H1 (cell line): Measurements from ENCODE around the gene MYNN. TPM values are rescaled to one million over a fixed set of nuclear protein-coding genes. Genes with fewer than 3 reads are reported as not detected.

ENCODE experiments used
- CTCF ChIA-PET: fragments of 300-600 bp; sonication (Branson Sonifier 250); formaldehyde crosslinking; loops from one replicate; lab custom pipeline; 2021; ENCODE audit not compliant: partially characterized antibody; lab: Charles Lee
- POLR2A ChIA-PET: fragments of 300-600 bp; sonication (Branson Sonifier 250); formaldehyde crosslinking; loops from one replicate; lab custom pipeline; 2021; ENCODE audit warnings: inconsistent platforms; ENCODE audit not compliant: partially characterized antibody; lab: Charles Lee
- DNase-seq, 2 experiments: peaks; one replicate each; pipeline versions ENCODE4 v3.0.0 to v3.0.0-alpha.2; 2010 to 2022; ENCODE audit warnings: low spot score in 2 of 2, low read depth in 1 of 2, mixed read lengths in 1 of 2
- FAIRE-seq: peaks from 2 replicates; lab custom pipeline; 2011; peaks lifted over from hg19 to GRCh38; lab: Jason Lieb, UNC
- H2AFZ ChIP-seq: 2 replicates; pipeline ENCODE4 v1.8.1; 2012; ENCODE audit warnings: low read length, inconsistent platforms
- H2AK5ac ChIP-seq: 2 replicates; pipeline ENCODE4 v1.6.1; 2013; ENCODE audit warnings: low read depth, low read length
- H2BK120ac ChIP-seq: replicated peaks from 2 replicates; pipeline ENCODE3; 2013; ENCODE audit warnings: low read depth, low read length, inconsistent platforms
- H2BK12ac ChIP-seq: 2 replicates; pipeline ENCODE4 v1.6.1; 2013; ENCODE audit warnings: low read depth, low read length
- H2BK15ac ChIP-seq: 2 replicates; pipeline ENCODE4 v1.6.1; 2013; ENCODE audit warnings: low read length
- H2BK20ac ChIP-seq: 2 replicates; pipeline ENCODE4 v1.6.1; 2013; ENCODE audit warnings: low read length
- H2BK5ac ChIP-seq: 2 replicates; pipeline ENCODE4 v1.6.1; 2013; ENCODE audit warnings: low read depth, low read length
- H3K14ac ChIP-seq: 2 replicates; pipeline ENCODE4 v1.6.1; 2013; ENCODE audit warnings: inconsistent platforms; ENCODE audit not compliant: insufficient read length
- H3K18ac ChIP-seq: 2 replicates; pipeline ENCODE4 v1.6.1; 2013; ENCODE audit warnings: low read length; ENCODE audit errors: extremely low read depth
- H3K23ac ChIP-seq: 2 replicates; pipeline ENCODE4 v1.6.1; 2013; ENCODE audit warnings: inconsistent platforms; ENCODE audit not compliant: insufficient read length
- H3K23me2 ChIP-seq: 2 replicates; pipeline ENCODE4 v1.6.1; 2013; ENCODE audit warnings: low read depth, low read length
- H3K27ac ChIP-seq: 2 replicates; pipeline ENCODE4 v1.6.1; 2011; ENCODE audit warnings: low read depth, low read length, inconsistent platforms
- H3K27me3 ChIP-seq, 4 experiments: replicated peaks in 1 of 4; 1 replicate in 1 of 4; 2 replicates in 3 of 4; pipeline versions ENCODE4 v1.6.1 to v1.8.1; 2011 to 2013; ENCODE audit warnings: low read length in 3 of 4, mild to moderate bottlenecking in 3 of 4, inconsistent platforms in 2 of 4, mixed read lengths in 2 of 4, moderate library complexity in 1 of 4; ENCODE audit not compliant: control insufficient read depth in 3 of 4, insufficient read depth in 3 of 4; ENCODE audit errors: extremely low read depth in 1 of 4
- H3K36me3 ChIP-seq, 4 experiments: 2 replicates each; pipeline versions ENCODE4 v1.6.1 to v1.8.1; 2011 to 2013; ENCODE audit warnings: mild to moderate bottlenecking in 4 of 4, low read length in 3 of 4, moderate library complexity in 2 of 4, control low read depth in 1 of 4, inconsistent platforms in 1 of 4; ENCODE audit not compliant: insufficient read depth in 4 of 4, control insufficient read depth in 2 of 4
- H3K4ac ChIP-seq: replicated peaks from 2 replicates; pipeline ENCODE3; 2013; ENCODE audit warnings: low read length, low read depth, mixed read lengths, inconsistent platforms; ENCODE audit not compliant: insufficient read length
- H3K4me1 ChIP-seq, 4 experiments: replicated peaks in 1 of 4; 1 replicate in 1 of 4; 2 replicates in 3 of 4; pipeline versions ENCODE4 v1.6.1 to v1.8.1; 2011 to 2013; ENCODE audit warnings: low read length in 3 of 4, inconsistent platforms in 2 of 4, mixed read lengths in 1 of 4; ENCODE audit not compliant: insufficient read depth in 4 of 4, control insufficient read depth in 3 of 4
- H3K4me2 ChIP-seq, 2 experiments: 2 replicates each; pipeline versions ENCODE4 v1.6.1 to v1.8.1; 2011 to 2013; ENCODE audit warnings: low read depth in 2 of 2, low read length in 2 of 2, control low read depth in 1 of 2, inconsistent platforms in 1 of 2, mild to moderate bottlenecking in 1 of 2; ENCODE audit not compliant: insufficient read depth in 1 of 2
- H3K4me3 ChIP-seq, 4 experiments: fragments of 200-600, 300-600 bp in 1 of 4; sonication (generic), shearing (Covaris generic), sonication (Bioruptor Twin) in 1 of 4; 2 replicates each; pipeline versions ENCODE4 v1.5.1 to v1.8.1; 2011 to 2016; ENCODE audit warnings: low read length in 4 of 4, low read depth in 3 of 4, control low read depth in 2 of 4, inconsistent platforms in 2 of 4, mild to moderate bottlenecking in 2 of 4, mixed read lengths in 1 of 4, moderate library complexity in 1 of 4; ENCODE audit not compliant: insufficient read depth in 2 of 4; ENCODE audit errors: extremely low read depth in 1 of 4
- H3K56ac ChIP-seq: replicated peaks from 2 replicates; pipeline ENCODE3; 2013; ENCODE audit warnings: low read depth, mild to moderate bottlenecking, mixed read lengths, low read length, inconsistent platforms; ENCODE audit not compliant: insufficient read length
- H3K79me1 ChIP-seq: 2 replicates; pipeline ENCODE4 v1.6.1; 2013; ENCODE audit warnings: low read depth, low read length, control low read depth
- H3K79me2 ChIP-seq, 2 experiments: 2 replicates each; pipeline versions ENCODE4 v1.6.1 to v1.8.1; 2012 to 2013; ENCODE audit warnings: low read length in 2 of 2, mild to moderate bottlenecking in 2 of 2, inconsistent platforms in 1 of 2; ENCODE audit not compliant: insufficient read depth in 2 of 2, control insufficient read depth in 1 of 2
- H3K9ac ChIP-seq, 4 experiments: replicated peaks in 1 of 4; 1 replicate in 1 of 4; 2 replicates in 3 of 4; pipeline versions ENCODE4 v1.6.1 to v1.8.1; 2011 to 2013; ENCODE audit warnings: low read depth in 3 of 4, low read length in 3 of 4, control low read depth in 2 of 4, mild to moderate bottlenecking in 2 of 4, moderate library complexity in 2 of 4, inconsistent platforms in 1 of 4; ENCODE audit errors: extremely low read depth in 1 of 4
- H3K9me3 ChIP-seq, 2 experiments: 2 replicates each; pipeline versions ENCODE4 v1.6.1 to v1.8.1; 2012 to 2013; ENCODE audit warnings: mild to moderate bottlenecking in 2 of 2, moderate library complexity in 2 of 2, control low read depth in 1 of 2, inconsistent platforms in 1 of 2, low read depth in 1 of 2, low read length in 1 of 2, mixed read lengths in 1 of 2; ENCODE audit not compliant: insufficient read depth in 2 of 2
- H4K20me1 ChIP-seq, 2 experiments: replicated peaks in 1 of 2; 2 replicates each; pipeline versions ENCODE3 to v1.8.1; 2011 to 2013; ENCODE audit warnings: inconsistent platforms in 2 of 2, low read length in 2 of 2, mild to moderate bottlenecking in 1 of 2; ENCODE audit not compliant: insufficient read depth in 2 of 2, control insufficient read depth in 1 of 2
- H4K5ac ChIP-seq: 2 replicates; pipeline ENCODE4 v1.6.1; 2013; ENCODE audit warnings: low read length, low read depth, mixed read lengths, inconsistent platforms; ENCODE audit not compliant: insufficient read length
- H4K8ac ChIP-seq: 2 replicates; pipeline ENCODE4 v1.8.0; 2013; ENCODE audit warnings: mild to moderate bottlenecking, moderate library complexity, low read length, inconsistent platforms; ENCODE audit not compliant: insufficient read depth; ENCODE audit errors: extremely low read depth
- H4K91ac ChIP-seq: replicated peaks from 2 replicates; pipeline ENCODE3; 2013; ENCODE audit warnings: low read length, mixed read lengths, inconsistent platforms; ENCODE audit not compliant: insufficient read length
- CBX5 ChIP-seq: fragments of 300-800, 300-1000 bp; sonication (generic); IDR thresholded peaks from 2 replicates; pipeline ENCODE4 v1.7.1; 2016; ENCODE audit warnings: antibody characterized with exemption, low read length, low read depth
- CEBPB ChIP-seq: IDR thresholded peaks from 2 replicates; pipeline ENCODE4 v1.6.1; 2012; ENCODE audit warnings: low read depth, low read length
- E2F6 ChIP-seq: IDR thresholded peaks from 2 replicates; pipeline ENCODE4 v1.6.1; 2012; ENCODE audit warnings: inconsistent platforms
- FOSL1 ChIP-seq: IDR thresholded peaks from 2 replicates; pipeline ENCODE4 v1.6.1; 2011; ENCODE audit warnings: mild to moderate bottlenecking, low read depth, low read length, moderate library complexity; ENCODE audit not compliant: insufficient read depth
- HDAC2 ChIP-seq, 2 experiments: fragments of 300-600 bp in 1 of 2; sonication (generic) in 1 of 2; IDR thresholded peaks; 2 replicates each; pipeline ENCODE4 v1.6.1; 2011 to 2012; ENCODE audit warnings: low read depth in 2 of 2, low read length in 2 of 2, mild to moderate bottlenecking in 2 of 2, moderate library complexity in 2 of 2, borderline replicate concordance in 1 of 2, inconsistent platforms in 1 of 2
- JUN ChIP-seq: IDR thresholded peaks from 2 replicates; pipeline ENCODE4 v1.6.1; 2011; ENCODE audit warnings: low read depth, mild to moderate bottlenecking, improper control_type of control experiment, low read length
- POLR2AphosphoS5 ChIP-seq: IDR thresholded peaks from 2 replicates; pipeline ENCODE4 v1.6.1; 2011; ENCODE audit warnings: low read depth, low read length
- RXRA ChIP-seq: IDR thresholded peaks from 2 replicates; pipeline ENCODE4 v1.6.1; 2011; ENCODE audit warnings: low read depth, mild to moderate bottlenecking, low read length, moderate library complexity; ENCODE audit not compliant: insufficient read depth
- SP1 ChIP-seq: IDR thresholded peaks from 2 replicates; pipeline ENCODE4 v1.6.1; 2011; ENCODE audit warnings: low read depth, low read length
- SRF ChIP-seq: IDR thresholded peaks from 2 replicates; pipeline ENCODE4 v1.6.1; 2011; ENCODE audit warnings: mild to moderate bottlenecking, low read depth, low read length, moderate library complexity
- TAF7 ChIP-seq: optimal IDR thresholded peaks from 2 replicates; pipeline ENCODE3; 2011; ENCODE audit warnings: low read depth, mild to moderate bottlenecking, inconsistent platforms, low read length, moderate library complexity, borderline replicate concordance
- WGBS, 2 experiments: shearing (Covaris generic) in 1 of 2; methylation state at CpG; one replicate each; pipeline versions ENCODE4 v1.1.6 to v1.1.7; 2013 to 2015; ENCODE audit warnings: low lambda C conversion rate in 2 of 2, mixed read lengths in 2 of 2, inconsistent platforms in 1 of 2, low coverage in 1 of 2, missing lambda C conversion rate in 1 of 2; ENCODE audit not compliant: insufficient replicate concordance in 2 of 2, insufficient coverage in 1 of 2, insufficient read length in 1 of 2; ENCODE audit errors: extremely low coverage in 1 of 2, missing lambda C conversion rate in 1 of 2; 5-methylcytosine and 5-hydroxymethylcytosine counted together
- polyA plus RNA-seq, 7 experiments: library from polyadenylated mRNA; depleted of rRNA in 3 of 7; stranded (reverse) in 5 of 7; unstranded in 2 of 7; fragments of >200 nt in 5 of 7; fragments of 200-250 nt in 2 of 7; gene quantifications; 1 replicate in 5 of 7; 2 replicates in 1 of 7; 4 replicates in 1 of 7; pipeline versions ENCODE4 v1.2.1 to v1.2.3, GENCODE V29; 2011 to 2013; ENCODE audit warnings: missing spikeins in 2 of 7, mixed read lengths in 2 of 7
- total RNA-seq: library from RNA; stranded (reverse); fragmentation: NEBNext Ultra II Directional; extraction: Animal tissue kit (Norgen Biotek cat#: 25700); gene quantifications from 2 replicates; pipeline ENCODE4 v1.2.1, GENCODE V29; 2021
- TF ChIP-seq, protein P1 (sequence below): IDR thresholded peaks from 2 replicates; pipeline ENCODE4 v1.6.1; 2012; ENCODE audit warnings: low read length, inconsistent platforms

The MYNN gene
- total and polyA plus RNA-seq, 2 of the 8 experiments (the other 6 are each of a cell fraction or from before 2014, with no cell fraction given): 7.3 to 15.2 TPM

- no peak overlapping the region for H2BK12ac ChIP-seq
- no peak overlapping the region for H4K91ac ChIP-seq
- H2AFZ ChIP-seq: no peak overlapping the region
- H3K79me2 ChIP-seq: no peaks in the 10 kb centered on the region
- no peak overlapping the region for H3K14ac ChIP-seq
- no peak overlapping the region for H2BK120ac ChIP-seq
- no peak overlapping the region for H3K9ac ChIP-seq
- H2BK15ac ChIP-seq: no peak overlapping the region
- no peak overlapping the region for H2BK5ac ChIP-seq
- H3K27ac ChIP-seq: no peak overlapping the region
- H4K8ac ChIP-seq: no peak overlapping the region
- no peaks in the 10 kb centered on the region for H3K27me3 ChIP-seq
- DNase-seq (no peak), FAIRE-seq (no peak)
- no peak overlapping the region for H2BK20ac ChIP-seq
- ChIA-PET POLR2A (no interaction called here), CTCF (interaction anchor here (0.7 to 2.5 kb wide), 5 partner anchors 11 to 284 kb away, joined by 3 to 7 read pairs (median 3); partner anchors contain the start of gene MYNN)
- H3K23ac ChIP-seq: no peak overlapping the region
- no peak overlapping the region for H3K4me3 ChIP-seq
- H4K20me1 ChIP-seq: no peaks in the 10 kb centered on the region
- H2AK5ac ChIP-seq: no peak overlapping the region
- 91% methylated on average over 4 of the region's 4 CpGs; no CpG with 5 or more reads in 1 of the 2 experiments for WGBS, 2 experiments
- no peak overlapping the region for H3K18ac ChIP-seq
- H3K23me2 ChIP-seq: peaks cover 4% of the 10 kb centered on the region; the same call in 1 of the 2 replicates
- no peak overlapping the region for H3K56ac ChIP-seq
- no peak overlapping the region for H3K4me2 ChIP-seq
- H3K4me1 ChIP-seq: peaks cover 0 to 2% (median 0%) of the 10 kb centered on the region in 4 experiments; a peak in 3 of 7 replicates
- H3K36me3 ChIP-seq: no peaks in the 10 kb centered on the region
- H3K9me3 ChIP-seq: peaks cover 0 to 3% of the 10 kb centered on the region in 2 experiments; a peak in 1 of 4 replicates
- H3K4ac ChIP-seq: no peak overlapping the region
- H4K5ac ChIP-seq: no peak overlapping the region
- no peaks in the 10 kb centered on the region for H3K79me1 ChIP-seq
- no peak for TF ChIP-seq SRF
- TF ChIP-seq TAF7: no peak
- TF ChIP-seq CEBPB: no peak
- no peak for TF ChIP-seq HDAC2 (IDR thresholded peaks at IDR 0.05; ENCODE audit: borderline replicate concordance in 1 of 2, low read depth in 2 of 2, low read length in 2 of 2)
- no peak for TF ChIP-seq SP1
- TF ChIP-seq, protein P1, sequence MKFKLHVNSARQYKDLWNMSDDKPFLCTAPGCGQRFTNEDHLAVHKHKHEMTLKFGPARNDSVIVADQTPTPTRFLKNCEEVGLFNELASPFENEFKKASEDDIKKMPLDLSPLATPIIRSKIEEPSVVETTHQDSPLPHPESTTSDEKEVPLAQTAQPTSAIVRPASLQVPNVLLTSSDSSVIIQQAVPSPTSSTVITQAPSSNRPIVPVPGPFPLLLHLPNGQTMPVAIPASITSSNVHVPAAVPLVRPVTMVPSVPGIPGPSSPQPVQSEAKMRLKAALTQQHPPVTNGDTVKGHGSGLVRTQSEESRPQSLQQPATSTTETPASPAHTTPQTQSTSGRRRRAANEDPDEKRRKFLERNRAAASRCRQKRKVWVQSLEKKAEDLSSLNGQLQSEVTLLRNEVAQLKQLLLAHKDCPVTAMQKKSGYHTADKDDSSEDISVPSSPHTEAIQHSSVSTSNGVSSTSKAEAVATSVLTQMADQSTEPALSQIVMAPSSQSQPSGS: no peak
- no peak for TF ChIP-seq JUN
- TF ChIP-seq CBX5: no peak
- TF ChIP-seq FOSL1: no peak
- no peak for TF ChIP-seq POLR2AphosphoS5
- TF ChIP-seq E2F6: no peak
- no peak for TF ChIP-seq RXRA
Measured at GRCh38 chr3:169760479-169760878, 12.7 kb upstream of the MYNN start.
